GM18520 (cell line): ENCODE data around the gene FANCE.
"Not testable (repeated sequence)": the region's sequence is repeated elsewhere in the genome, so short reads cannot be mapped to it uniquely, and the experiment has no call there.

Source experiments
- ATAC-seq: cut with Tn5 transposase; IDR thresholded peaks from one replicate; pipeline ENCODE4 v1.9.1; 2021; ENCODE audit not compliant: unreplicated experiment

Gene FANCE

GRCh38 chr6:35432291-35432690, 19.8 kb upstream of the FANCE start:
- no peak for ATAC-seq

- ATAC-seq = not testable (repeated sequence)
These were observed 19.4 kb upstream of the FANCE start for GRCh38 chr6:35432702-35433101.

DNA sequence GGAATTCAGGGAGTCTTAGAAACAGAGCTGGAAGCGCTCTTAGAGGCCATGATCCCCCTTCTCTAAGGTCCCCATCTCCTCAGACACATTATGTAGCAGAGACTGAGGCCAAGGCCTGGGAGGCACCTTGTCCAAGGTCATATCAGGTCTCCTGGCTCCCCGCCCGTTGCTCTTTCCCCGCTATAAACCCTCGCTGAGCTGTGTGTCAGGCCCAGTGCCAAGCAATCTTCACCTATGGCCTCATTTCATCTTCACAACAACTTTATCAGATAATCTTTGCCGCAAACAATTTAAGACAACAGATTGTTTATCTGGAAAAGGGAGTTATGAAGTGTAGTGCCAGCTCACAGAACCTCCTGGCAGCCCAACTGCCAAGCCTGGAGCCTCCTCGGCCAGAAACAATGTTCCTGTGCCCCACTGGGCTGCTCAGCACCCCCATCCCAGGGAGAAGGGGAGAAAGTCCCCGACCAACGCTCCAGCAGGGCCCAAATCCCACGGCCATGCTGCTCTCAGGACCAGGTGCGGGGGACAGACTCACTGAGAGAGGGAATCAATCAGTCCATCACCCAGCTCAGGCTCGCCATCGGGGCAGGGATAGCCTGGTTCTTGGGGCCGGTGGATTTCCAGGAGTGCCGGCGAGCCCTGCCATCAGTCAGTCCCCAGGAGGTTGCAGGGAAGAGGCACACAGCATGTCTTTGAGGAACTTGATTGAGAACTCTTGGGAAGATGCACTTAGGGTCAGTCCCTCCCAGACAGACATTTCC, 16.9 kb upstream of the FANCE start:
- ATAC-seq = no peak

GRCh38 chr6:35436071-35436857, 15.9 kb upstream of the FANCE start:
- ATAC-seq = no peak

GRCh38 chr6:35438378-35439065, 13.6 kb upstream of the FANCE start:
- ATAC-seq = not testable (repeated sequence)

DNA sequence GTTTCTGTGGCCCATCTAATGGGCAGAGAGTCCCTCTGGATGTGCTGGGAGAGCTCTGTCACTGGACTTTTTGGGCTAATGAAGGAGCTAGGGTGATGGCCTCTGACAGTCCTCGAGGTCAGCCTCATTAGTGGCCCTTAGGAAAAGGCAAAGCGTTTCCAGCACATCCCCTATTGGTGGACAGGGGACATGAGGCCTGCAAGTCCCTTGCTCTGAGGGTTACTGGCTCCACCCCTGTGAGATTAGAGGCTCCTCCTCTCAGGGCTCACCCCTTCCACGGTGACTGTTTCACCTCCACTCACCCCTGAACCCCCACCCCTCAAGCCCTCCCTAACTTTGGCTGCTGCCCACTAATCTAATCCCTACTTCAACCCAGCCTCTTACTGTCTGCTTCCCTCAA, 12.8 kb upstream of the FANCE start:
- no peak for ATAC-seq

- ATAC-seq = no peak
These were observed 10.9 kb upstream of the FANCE start for GRCh38 chr6:35441205-35441604.

DNA sequence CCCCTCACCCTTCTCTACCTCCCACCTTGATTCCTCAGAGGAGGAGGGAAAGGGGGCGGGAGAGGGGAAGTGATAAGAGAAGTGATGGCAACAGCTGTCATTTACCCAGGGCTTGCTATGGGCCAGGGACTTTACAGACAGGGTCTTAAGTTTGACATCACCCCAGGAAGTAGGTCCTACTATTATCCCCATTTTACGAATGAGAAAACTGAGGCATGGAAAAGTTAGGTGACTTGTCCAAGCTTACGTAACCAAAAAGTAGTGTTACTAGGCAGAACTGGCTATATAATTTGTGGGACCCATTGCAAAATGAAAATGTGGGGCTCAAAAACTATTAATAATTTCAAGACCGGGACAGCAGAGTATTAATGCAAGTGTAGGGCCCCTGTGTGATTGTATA, 10.5 kb upstream of the FANCE start:
- no peak for ATAC-seq

GRCh38 chr6:35442693-35443092, 9.4 kb upstream of the FANCE start:
- ATAC-seq = no peak

DNA sequence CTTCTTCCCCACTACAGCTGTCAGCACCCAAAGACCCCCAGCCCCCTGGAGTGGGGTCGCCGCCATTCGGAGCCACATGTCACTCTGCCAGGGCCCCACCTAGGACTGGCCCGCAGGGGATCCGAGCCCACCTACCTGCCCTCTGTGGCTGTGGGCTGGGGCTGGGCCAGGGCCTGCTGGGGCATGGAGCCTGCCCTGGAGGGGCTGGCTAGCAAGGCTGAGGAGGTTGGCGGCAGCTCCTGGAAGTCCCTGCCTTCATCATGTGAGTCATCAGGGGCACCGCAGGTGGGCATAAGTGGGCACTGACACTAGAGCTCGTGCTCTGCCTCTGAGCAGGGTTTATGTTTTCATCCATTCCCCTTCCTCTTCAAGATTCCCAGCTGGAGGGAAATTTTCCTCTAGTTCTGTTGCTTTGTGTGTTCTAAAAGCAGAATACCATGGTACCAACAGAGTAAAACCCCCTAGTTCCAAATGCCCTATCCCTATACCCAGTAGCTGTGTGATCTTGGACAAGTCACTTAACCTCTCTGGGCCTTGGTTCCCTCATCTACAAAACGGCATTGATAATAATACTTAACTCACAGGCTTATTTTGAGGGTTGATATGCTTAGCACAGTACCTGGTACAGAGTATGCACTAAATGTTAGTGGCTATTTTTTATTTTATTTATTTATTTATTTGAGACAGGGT, 8.7 kb upstream of the FANCE start:
- ATAC-seq = no peak

DNA sequence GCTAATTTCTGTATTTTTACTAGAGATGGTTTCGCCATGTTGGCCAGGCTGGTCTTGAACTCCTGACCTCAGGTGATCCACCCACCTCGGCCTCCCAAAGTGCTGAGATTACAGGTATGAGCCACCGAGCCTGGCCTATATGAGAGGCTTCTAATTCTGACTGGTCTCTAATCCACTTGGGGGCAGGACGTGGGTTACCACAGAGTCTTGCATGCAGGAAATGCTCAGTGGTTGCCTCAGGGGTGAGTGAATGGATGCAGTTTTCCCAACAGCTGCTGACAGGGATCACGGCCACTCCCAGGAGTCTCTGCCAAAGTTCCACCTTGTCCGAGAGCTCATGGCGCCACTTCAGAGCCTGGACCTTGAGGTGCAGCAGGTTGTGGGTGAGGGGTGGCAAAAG, 6.4 kb upstream of the FANCE start:
- no peak for ATAC-seq

GRCh38 chr6:35448191-35448590, 3.9 kb upstream of the FANCE start:
- ATAC-seq = no peak

- ATAC-seq = no peak
These were observed 2.8 kb upstream of the FANCE start for GRCh38 chr6:35449287-35449881.

DNA sequence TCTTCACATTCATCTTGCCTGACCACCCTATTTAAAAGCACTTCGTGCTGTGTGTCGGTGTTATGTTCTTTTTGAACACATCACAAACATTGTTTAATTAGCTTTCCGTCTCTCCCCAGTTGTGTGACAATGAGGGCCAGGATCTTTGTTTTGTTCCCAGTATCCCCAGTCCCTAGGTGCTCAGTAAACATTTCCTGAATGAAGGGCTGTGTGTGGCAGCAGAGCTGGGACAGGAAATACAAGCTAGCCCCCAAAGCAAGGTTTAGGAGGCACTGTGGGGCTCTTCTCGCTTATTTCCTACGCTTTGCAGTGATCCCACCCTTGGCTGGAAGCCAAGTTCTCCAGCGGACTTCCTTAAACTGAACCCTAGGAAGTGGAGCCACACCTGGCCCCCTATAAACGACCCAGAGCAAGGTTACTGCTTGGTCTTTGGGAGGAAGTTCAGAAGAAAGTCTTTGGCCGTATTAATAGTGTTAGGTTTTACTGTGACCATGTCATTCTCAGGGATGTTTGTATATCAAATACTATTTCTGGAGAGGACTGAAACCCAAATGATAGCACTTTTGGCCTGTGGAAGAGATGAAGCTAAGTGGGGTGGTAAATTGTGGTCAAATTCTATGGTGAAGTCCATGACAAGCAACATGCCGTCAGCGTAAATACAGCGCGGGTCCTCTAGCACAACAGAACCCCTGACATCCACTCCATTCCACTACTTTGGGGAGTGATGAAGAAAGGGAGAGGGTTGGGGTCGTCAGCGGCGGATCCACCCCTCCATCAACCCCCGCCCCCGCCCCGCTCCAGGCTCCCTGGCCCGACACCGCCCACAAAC, 570 bp upstream of the FANCE start:
- no peak for ATAC-seq

DNA sequence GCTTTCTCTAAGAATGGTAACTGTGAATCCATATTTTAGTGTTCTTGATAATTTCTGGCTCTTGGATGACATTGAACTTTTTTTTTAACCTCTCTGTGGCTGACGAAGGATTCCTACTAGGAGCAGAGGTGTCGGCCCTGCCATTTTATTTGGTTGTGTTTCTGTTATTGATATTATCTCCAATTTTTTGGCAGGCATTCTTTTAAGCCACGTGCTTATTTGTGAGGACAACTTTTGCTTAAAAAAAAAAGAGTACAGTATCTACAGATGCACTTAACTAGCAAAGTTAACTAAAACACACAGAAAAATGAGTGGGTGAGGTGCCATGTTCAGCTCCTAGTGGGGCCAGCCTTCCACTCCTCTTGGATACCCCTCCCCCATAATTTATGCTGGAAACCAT, 1.1 kb downstream of the FANCE start:
- ATAC-seq = no peak

GRCh38 chr6:35454391-35455110, 2.4 kb downstream of the FANCE start:
- no peak for ATAC-seq

GRCh38 chr6:35457907-35458306, 5.8 kb downstream of the FANCE start:
- ATAC-seq = no peak

- ATAC-seq = no peak
These were observed 9.1 kb downstream of the FANCE start for GRCh38 chr6:35461270-35461669.

DNA sequence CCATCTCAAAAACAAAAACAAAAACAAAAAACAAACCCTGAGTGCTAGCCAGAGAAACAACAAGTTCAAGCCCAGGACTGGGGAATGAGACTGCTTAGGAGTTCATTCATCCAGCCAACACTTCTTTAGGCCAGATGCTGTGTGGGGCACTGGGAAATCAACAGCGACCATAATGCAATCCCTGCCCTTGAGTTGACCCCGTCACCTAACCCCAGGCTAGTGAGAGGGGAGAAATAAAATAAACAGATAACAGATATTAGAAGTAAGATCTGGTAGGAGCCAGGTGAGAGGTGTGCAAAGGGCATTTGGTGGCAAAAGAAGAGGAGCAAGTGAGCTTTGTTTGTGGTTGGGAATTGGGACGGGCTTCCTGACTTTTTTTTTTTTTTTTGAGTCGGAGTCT, 11.2 kb downstream of the FANCE start:
- ATAC-seq = no peak
